Lower leg skin (tissue), 4 donors: ENCODE results near the gene IBA57. TPM values are rescaled to one million over a fixed set of nuclear protein-coding genes. Genes with fewer than 3 reads are reported as not detected.

ENCODE experiments used
- DNase-seq, 2 donors: peaks; one replicate each; pipeline ENCODE4 v3.0.0-alpha.2; 2019; ENCODE audit warnings: low spot score in 2 of 2
- H3K4me3 ChIP-seq: fragments of 200-600 bp; sonication (generic); 2 replicates; pipeline ENCODE4 v1.5.1; 2017; ENCODE audit warnings: mild to moderate bottlenecking, low read depth; ENCODE audit not compliant: poor library complexity, severe bottlenecking
- CTCF ChIP-seq, 3 donors: fragments of 450-650 bp; IDR thresholded peaks; one replicate each; pipeline ENCODE4 v1.5.1; 2016; ENCODE audit warnings: antibody characterized with exemption in 3 of 3, mild to moderate bottlenecking in 3 of 3, moderate library complexity in 2 of 3
- POLR2A ChIP-seq, 2 donors: fragments of 450-650 bp; IDR thresholded peaks; one replicate each; pipeline ENCODE4 v1.6.1; 2016 to 2017; ENCODE audit warnings: antibody characterized with exemption in 2 of 2, mild to moderate bottlenecking in 1 of 2, moderate library complexity in 1 of 2
- WGBS, 2 donors: methylation state at CpG; one replicate each; pipeline ENCODE4 v1.1.5; 2018; 5-methylcytosine and 5-hydroxymethylcytosine counted together
- intact Hi-C: fragments of 100-400 bp; cut with DNase I; formaldehyde crosslinking; loops from one replicate; pipeline ENCODE4 v1.15.0; 2023; ENCODE audit warnings: low total_unique reads
- total RNA-seq, 4 donors: library from RNA; depleted of rRNA; stranded (reverse); fragments of >200 nt; gene quantifications; one replicate each; pipeline ENCODE4 v1.1.0, GENCODE V29; 2016

Gene IBA57
- total RNA-seq, 4 donors from 2014 or later, result 9.4 to 16.0 (median 12.6) TPM

- intact Hi-C loops, result no loop called here
- TF ChIP-seq POLR2A (IDR thresholded peaks at IDR 0.05), result no peak
- no peak for TF ChIP-seq CTCF (IDR thresholded peaks at IDR 0.05)
- no peak overlapping the region for H3K4me3 ChIP-seq
- 79 to 84% methylated on average over 34 to 43 of the region's 43 CpGs for WGBS, 2 donors
- DNase-seq, result no peak
Measured at GRCh38 chr1:228157729-228158126, 7.9 kb upstream of the IBA57 start.

GRCh38 chr1:228158151-228159007 lies 7.2 kb upstream of the IBA57 start:
- TF ChIP-seq POLR2A (IDR thresholded peaks at IDR 0.05) (no peak), CTCF (IDR thresholded peaks at IDR 0.05) (no peak)
- WGBS, 2 donors, result 61 to 77% methylated on average over 46 to 51 of the region's 98 CpGs

GRCh38 chr1:228159008-228159665 lies 6.5 kb upstream of the IBA57 start:
- intact Hi-C loops, result no loop called here
- DNase-seq, result no peak
- TF ChIP-seq CTCF (IDR thresholded peaks at IDR 0.05) (no peak), POLR2A (IDR thresholded peaks at IDR 0.05) (no peak)
- WGBS, 2 donors, result 84 to 89% methylated on average over 14 of the region's 14 CpGs
- H3K4me3 ChIP-seq, result no peak overlapping the region

More at GRCh38 chr1:228158151-228159007, 7.2 kb upstream of the IBA57 start:
- DNase-seq, result no peak
- intact Hi-C loops, result no loop called here
- no peak overlapping the region for H3K4me3 ChIP-seq

GRCh38 chr1:228160201-228160761 lies 5.3 kb upstream of the IBA57 start:
- TF ChIP-seq CTCF (IDR thresholded peaks at IDR 0.05) (no peak), POLR2A (IDR thresholded peaks at IDR 0.05) (no peak)
- DNase-seq, result no peak
- intact Hi-C loops, result no loop called here
- WGBS, 2 donors, result 59 to 67% methylated on average over 9 to 15 of the region's 15 CpGs
- H3K4me3 ChIP-seq, result no peak overlapping the region

GRCh38 chr1:228161362-228161761 lies 4.2 kb upstream of the IBA57 start:
- WGBS, 2 donors, result 18 to 23% methylated on average over 6 of the region's 7 CpGs
- intact Hi-C loops, result no loop called here
- TF ChIP-seq POLR2A (IDR thresholded peaks at IDR 0.05), result no peak
- TF ChIP-seq CTCF (IDR thresholded peaks at IDR 0.05), result no peak
- no peak for DNase-seq
- H3K4me3 ChIP-seq, result no peak overlapping the region
